GM13976 (cell line): Measurements from ENCODE around the gene PHF19.

ENCODE experiments used
- DNase-seq: peaks from one replicate; pipeline ENCODE4 v3.0.0; 2012; ENCODE audit warnings: low spot score
- in situ Hi-C: fragments of 300-500 bp; cut with MboI; formaldehyde crosslinking; loops from one replicate; pipeline ENCODE4 v1.12.0; 2022; ENCODE audit warnings: low sequenced_read_pairs, mixed read lengths, inconsistent platforms; ENCODE audit not compliant: unreplicated experiment
- TF ChIP-seq, protein P1 (sequence below): IDR thresholded peaks from 2 replicates; pipeline ENCODE4 v1.5.1; 2012; ENCODE audit warnings: borderline replicate concordance, mild to moderate bottlenecking; ENCODE audit not compliant: insufficient read depth; ENCODE audit errors: extremely low read depth, missing control alignments, control extremely low read depth

The PHF19 gene

DNA sequence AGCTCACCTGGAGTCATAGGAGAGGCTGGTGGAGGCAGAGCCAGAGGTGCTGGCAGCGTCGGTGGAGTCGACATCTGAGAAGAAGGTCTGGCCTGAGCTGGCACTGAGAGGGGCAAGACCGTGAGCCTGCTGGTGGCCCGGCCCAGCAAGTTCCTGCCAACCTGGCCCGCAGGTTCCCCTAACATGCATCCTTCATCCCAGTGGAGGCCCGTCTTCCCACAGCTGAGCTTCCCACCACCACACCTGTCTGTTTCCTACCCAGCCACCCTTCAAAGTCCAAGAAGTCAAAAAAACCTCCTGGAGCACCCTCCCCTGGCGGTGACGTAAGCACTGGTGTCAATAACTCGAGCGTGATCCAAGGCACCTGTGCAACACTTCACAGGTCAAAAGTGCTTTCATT is 16.9 kb downstream of the PHF19 start:
- TF ChIP-seq, protein P1, sequence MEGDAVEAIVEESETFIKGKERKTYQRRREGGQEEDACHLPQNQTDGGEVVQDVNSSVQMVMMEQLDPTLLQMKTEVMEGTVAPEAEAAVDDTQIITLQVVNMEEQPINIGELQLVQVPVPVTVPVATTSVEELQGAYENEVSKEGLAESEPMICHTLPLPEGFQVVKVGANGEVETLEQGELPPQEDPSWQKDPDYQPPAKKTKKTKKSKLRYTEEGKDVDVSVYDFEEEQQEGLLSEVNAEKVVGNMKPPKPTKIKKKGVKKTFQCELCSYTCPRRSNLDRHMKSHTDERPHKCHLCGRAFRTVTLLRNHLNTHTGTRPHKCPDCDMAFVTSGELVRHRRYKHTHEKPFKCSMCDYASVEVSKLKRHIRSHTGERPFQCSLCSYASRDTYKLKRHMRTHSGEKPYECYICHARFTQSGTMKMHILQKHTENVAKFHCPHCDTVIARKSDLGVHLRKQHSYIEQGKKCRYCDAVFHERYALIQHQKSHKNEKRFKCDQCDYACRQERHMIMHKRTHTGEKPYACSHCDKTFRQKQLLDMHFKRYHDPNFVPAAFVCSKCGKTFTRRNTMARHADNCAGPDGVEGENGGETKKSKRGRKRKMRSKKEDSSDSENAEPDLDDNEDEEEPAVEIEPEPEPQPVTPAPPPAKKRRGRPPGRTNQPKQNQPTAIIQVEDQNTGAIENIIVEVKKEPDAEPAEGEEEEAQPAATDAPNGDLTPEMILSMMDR, result no peak
- in situ Hi-C loops, result no loop called here
- no peak for DNase-seq

DNA sequence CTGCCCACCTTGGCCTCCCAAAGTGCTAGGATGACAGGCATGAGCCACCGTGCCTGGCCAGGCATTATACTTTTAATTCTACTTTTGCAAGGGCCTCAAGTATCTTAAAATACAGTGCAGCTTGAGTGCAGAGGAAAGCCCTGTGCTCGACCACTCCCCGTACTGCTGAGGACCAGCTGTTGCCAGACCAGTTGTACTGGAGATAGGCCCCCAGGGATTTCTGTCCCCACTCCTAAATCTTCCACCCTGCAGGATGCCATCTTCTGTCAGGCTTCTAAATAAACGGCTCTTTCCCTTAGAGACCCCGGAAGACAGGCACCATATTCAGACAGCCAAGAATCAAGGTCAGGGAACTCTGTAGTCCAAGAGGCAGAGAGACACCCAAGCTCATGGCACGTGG is 17.6 kb downstream of the PHF19 start:
- in situ Hi-C loops, result no loop called here
- TF ChIP-seq, protein P1, result no peak
- DNase-seq, result no peak

DNA sequence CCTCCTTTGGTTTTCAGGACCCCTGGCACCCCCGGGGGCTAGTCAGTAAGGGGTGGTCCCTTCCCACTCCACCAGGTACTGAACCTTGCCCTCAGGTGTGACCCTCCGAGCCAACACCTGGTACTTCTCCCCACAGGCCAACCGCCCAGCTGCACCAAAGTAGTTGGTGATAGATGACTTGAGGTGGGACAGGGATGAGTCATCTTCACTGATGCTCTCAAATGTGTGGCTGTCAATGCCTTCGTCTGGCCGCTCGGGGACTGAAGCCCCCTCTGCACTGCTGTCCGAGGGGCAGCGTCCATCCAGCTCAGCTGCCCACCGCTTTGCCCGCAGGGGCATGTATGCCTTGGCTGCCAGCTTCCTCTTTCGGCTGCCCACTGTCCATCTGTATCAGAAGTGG is 19.1 kb downstream of the PHF19 start:
- in situ Hi-C loops, result no loop called here
- TF ChIP-seq, protein P1, result no peak

DNA sequence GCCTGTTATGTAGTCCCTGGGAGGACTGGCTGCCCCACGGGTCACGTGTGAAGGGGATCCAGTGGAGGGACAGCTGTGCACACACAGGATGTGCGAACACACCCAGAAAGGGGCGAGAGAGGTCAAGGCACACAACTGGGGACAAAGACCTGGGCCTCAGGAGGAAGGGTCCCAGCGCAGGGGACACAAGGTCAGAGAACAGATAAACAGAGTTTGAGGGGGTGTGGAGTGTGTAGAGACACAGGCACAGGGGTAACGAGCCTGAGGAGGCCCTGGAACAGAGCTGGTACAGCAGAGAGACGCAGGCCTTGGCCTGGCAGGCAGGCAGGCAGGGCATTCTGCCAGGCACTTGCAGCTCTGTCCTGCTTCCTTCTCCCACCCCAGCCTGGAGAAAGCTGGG is 19.5 kb downstream of the PHF19 start:
- in situ Hi-C loops, result no loop called here
- DNase-seq, result no peak

More for the DNA sequence above, 19.1 kb downstream of the PHF19 start:
- no peak for DNase-seq

DNA sequence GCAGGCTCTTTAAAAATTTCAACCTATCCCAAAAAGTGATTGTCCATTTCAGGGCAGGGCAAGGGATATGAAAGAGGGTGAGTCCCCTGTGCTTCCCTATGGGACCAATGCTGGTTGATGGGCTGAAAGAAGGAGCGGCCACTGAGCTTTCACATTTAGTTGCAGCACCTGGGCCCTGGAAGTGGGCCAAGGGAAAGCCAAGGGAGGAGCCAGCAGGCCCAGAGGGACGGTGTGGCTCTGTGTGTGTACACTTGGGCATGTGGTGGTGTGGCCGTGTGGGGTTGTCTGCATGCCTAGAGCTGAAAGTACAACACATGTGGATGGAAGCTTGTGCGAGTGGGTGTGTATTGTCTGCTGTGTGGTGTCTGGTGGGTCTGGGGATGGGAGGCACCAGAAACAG is 20.3 kb downstream of the PHF19 start:
- in situ Hi-C loops, result no loop called here
- no peak for DNase-seq
- TF ChIP-seq, protein P1, result no peak

More for the DNA sequence above, 19.5 kb downstream of the PHF19 start:
- TF ChIP-seq, protein P1, result no peak

DNA sequence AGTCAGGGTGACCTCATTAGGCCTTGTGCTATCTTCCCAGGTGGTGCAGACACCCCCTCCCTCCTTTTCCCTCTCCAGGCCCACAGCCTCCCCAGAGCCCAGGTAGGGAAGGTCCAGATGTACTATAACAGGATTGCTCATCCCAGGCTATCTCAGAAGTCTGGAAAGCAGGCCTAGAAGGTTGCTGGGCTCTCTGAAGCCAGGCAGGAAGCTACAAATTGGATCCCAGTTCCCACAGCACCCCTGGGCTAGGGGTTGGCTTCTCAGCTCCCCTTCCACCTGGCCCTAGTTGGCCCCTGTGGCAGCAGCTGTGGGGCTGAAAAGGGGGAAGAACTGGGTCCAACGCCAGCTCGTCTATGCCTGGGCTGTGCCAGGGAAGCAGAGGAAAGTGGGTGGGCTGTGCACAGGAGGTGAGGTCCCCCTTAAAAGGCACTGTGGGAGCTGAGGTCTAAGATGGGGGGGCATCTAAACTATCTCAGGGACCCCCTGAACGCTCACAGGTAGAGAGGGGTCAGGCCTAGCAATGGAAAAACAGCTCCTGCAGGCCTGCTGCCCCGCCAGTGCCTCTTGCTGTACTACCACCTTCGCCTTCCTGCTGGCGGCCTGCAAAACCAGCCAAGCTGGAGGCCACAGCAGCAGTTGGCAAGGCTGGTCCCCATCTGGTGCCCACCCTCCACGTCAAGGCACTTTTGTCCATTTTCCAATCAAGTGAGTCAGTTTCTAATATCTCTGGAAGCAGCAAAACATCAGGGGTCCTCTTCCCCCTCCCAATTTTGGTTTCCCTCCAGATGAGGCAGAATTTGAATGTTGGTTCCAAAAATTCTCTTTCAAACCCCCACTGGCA is 20.9 kb downstream of the PHF19 start:
- in situ Hi-C loops, result no loop called here
- TF ChIP-seq, protein P1, result no peak
- no peak for DNase-seq
